GM18858 (cell line): ENCODE data around the gene TPD52L2.
A peak's percentile ranks its signal among the peaks of the same experiment; 100 is the strongest.
"Not testable (repeated sequence)": the region's sequence is repeated elsewhere in the genome, so short reads cannot be mapped to it uniquely, and the experiment has no call there.

Source experiments
- ATAC-seq: cut with Tn5 transposase; IDR thresholded peaks from one replicate; pipeline ENCODE4 v1.9.1; 2021; ENCODE audit not compliant: unreplicated experiment

The TPD52L2 gene

DNA sequence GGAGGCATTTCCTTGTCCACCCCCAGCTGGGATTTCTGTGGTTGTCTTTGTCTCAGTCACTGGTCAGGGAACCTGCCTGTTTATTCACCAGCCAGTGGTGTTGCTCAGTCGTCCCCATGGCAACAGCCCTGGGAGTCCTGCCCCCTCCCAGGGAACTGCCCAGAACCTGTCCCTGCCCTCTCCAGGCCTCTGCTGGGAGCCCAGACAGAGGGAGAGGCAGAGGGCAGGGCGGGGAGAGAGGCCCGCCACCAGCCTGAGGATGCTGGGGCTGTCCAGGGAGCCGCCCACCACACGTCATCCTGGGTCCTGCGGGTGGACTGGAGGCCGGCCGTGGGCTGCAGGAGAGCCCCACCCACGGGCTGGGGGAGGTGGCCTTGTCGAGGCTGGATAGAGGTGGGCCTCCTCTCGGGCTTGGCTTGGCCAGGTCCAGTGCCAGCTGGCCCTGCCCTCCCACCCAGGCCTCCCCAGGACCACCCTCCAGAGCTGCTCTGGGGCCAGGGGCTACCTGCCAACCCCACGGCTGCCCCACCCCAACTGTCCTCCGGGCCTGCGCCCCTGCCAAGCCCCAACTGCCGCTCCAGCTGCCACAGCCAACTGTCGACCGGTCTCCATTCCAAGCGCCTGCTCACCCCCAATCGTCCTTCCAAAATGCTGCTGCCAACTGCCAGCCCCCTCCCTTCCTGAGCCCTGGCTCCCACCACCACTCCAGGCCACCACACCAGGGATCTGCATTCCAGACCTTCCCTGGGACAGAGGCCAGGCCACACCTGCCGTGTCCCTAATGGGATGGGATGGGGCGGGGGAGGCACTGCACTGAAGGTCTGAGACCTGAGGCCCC is 29.8 kb upstream of the TPD52L2 start:
- no peak for ATAC-seq

DNA sequence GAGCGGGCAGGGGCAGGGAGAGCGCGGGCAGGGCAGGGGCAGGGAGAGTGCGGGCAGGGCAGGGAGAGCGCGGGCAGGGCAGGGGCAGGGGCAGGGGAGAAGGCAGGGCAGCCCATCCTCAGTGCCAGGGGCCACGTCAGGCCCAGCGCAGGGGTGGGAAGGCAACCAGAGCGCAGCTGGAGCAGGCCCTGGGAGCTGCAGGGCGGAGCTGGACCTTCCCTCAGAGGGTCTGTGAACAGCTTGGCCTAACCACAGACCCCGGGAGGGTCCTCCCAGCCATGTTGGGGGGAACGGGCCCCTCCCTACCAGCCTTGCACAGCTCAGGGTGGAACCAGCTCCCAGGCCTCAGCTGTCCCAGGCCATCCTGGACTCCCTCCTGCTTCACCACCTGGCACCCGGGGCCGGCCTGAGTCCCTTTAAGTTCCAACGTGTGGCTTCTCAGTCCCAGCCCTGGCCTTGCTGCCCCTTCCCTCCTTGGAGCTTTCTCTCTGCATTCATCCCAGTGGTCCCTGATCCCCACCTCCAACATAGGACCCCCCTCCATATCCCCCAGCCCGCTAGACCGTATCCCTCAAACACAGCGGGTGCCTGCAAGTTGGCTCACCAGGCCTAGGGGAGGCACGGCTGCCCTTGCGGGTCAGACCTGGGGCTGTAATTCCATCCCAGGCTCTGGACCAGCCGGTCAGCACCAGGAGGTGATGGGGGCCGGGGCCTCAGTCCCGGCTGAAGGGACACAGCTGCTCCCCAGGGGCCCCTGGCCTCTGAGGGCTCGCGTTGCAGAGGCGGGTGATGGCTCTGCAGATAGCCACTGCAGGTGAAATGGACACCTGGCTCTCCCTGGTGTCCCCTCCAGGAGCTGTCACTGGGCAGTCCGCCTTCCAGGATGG is 28.4 kb upstream of the TPD52L2 start:
- ATAC-seq, result no peak

DNA sequence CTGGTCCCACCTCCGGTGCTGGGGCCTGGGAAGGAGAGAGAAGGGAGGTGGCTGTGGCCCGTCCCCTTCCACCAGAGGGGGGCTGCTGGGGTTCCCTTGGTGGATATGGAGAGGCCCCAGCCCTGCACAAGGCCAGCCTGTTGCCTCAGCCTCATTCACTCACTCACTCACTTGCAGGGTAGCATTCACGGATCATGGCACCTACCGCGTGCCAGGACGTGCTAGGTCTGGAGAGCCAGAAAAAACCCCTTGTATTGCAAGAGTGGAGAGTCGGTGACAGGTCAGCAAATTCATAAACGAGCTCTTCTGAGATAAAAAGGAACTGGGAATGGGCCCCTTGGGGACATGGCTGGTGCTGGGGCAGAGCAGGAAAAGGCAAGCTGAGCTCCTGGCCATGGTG is 27.6 kb upstream of the TPD52L2 start:
- no peak for ATAC-seq

DNA sequence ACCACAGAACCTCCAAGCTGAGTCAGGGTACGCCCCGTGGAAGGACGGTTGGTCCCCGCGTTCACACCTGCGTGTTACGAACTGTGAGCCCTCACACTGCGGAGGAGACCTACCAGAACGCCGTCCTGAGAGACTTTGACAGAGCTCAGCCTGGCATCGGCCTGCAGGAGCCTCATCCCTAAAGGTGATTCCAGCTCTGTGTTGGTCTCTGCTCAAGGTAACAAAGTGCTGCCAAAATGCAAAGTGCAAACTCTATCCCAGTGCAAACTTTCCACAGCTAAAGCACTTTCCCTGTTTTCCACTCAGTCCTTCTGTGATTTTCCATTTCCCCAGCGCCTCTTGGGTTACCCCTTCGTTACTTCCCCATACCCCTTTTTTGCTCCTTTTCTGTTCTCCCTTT is 25.4 kb upstream of the TPD52L2 start:
- no peak for ATAC-seq

DNA sequence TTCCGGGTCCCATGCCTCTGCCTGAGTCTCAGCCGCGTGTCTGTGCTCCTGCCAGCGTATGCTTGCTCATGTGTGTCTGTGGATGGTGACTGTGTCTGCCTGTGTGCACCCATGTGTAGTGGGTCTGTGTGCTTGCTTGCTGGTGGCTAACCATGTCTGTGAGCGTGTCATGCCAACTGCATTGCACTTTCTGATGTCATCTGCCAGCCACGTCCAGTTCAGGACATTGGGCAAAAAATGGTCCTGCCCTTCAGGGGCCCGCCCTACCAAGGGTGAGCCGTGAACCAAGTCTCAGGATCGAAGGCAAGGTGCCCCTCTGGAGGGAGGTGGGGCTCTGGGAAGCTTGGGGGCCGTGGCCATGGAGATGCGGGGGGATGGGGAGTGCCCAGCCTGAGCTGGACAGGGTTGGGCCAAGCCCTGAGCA is 24.7 kb upstream of the TPD52L2 start:
- no peak for ATAC-seq

DNA sequence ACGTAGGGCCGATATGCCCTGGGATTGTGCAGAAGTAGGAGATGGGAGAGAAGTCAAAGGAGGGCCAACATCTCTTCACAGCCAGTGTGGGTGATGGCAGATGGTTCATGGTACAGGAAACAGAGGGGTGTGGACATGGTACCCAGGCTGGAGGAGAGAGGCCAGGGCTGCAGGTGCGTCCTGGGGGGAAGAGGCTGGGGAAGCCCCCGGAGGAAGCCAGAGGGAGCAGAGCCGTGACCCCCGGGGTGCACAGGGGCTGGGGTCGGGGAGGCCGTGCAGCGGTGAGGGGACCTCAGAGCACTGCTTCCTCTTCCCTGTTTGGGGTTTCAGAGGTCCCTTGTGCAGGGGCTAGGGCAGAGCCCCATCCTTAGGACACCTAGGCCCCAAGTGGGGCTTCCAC is 22.8 kb upstream of the TPD52L2 start:
- ATAC-seq, result no peak

DNA sequence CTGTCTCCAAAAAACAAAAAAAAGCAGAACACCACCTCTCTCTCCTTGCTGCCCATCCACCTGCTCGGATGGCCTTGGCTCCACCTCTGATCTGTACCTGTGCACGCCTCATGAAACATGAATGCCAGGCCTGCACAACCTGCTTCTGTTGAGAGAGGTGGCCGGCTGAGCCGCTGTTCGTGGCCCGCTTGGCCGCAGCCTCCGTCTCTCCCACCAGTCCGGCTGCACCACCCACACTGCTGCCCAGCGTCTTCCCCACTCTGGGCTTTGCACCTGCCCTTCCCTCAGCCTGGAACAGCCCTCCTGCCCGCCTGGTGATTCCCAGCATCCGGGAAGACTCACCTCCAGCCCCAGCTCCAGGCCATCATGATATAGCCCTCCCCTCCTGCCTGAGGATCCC is 21.8 kb upstream of the TPD52L2 start:
- ATAC-seq, result no peak

DNA sequence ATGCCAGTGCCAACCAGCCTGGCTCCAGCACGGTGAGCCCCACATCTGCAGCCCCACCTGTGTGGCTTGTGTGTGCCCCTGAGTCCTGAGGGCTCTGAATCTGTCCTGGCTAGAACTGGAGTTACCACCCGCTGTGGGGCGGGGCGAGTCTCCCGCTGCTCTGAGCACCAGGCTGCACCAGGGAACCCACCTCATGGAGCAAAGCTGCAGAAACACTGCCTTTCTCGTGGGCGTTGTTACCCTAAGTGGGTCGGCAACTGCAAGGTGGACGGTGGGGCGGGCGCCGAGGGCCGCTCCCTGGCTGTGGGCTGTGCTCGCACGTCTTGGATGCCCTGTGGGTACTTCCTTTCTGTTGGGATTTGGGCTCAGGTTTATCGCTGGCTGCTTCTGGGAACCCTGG is 21.3 kb upstream of the TPD52L2 start:
- no peak for ATAC-seq

DNA sequence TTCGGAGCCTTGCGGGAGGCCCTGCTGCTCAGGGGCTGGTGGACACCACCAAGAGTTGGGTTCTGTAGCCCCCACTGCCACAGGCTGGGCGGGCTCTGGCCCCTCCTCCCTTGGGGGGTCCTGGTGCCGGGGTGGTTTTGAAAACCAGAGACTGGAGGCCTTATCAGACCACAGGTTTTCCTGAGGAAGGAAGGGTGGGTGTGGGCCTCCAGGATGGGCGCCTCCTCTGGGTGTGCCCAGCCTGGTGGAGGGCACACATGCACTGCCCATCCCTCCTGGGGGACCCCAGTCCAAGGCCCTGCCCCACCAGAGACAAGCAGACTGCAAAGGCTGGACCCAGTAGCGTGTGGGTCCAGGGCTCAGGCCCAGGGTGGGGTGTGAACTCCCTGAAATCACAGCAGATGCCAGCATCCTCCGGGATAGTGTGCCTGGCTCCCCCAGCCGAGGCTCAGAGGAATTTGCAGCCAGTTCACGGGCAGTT is 20.5 kb upstream of the TPD52L2 start:
- ATAC-seq, result no peak

DNA sequence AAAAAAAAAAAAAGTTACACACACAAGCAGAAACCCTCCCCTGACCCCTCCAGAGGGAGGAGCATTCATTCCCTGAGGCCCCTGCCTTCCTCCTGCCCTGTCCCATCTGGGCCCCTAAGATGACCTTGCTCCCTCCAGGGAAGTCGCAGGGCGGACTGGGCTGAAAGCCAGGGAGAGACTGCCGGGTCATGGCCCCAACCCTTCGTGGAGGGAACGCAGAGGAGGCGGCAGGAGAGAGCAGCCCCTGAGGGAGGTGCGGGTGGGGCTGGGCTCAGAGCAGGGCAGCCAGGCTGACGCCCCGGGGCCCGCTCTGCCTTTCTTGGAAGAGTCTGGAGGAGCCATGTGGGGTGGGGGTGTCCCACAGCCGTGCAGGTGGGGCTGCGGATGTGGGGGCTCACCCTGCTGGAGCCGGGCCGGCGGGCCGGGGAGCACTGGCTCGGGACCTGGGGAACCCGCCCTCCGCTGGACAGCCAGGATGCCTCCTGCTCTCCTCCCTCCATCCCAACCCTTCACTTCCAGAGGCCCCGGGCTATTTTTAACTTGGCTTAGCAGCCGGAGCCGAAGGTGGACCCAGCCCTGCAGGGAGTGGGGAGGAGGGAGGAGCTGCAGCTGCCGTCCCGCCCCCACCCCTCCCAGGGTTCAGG is 18.8 kb upstream of the TPD52L2 start:
- ATAC-seq, result no peak

DNA sequence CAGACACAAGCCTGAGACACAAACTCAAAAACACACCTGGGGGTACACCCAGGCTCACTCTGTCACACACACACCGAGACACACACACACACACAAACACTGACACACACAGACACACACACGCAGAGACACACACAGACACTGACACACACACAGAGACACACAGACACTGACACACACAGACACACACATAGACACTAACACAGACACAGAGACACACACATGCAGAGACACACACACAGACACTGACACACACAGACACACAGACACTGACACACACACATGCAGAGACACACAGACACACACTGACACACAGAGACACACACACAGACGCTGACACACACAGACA is 18.2 kb upstream of the TPD52L2 start:
- ATAC-seq, result no peak

DNA sequence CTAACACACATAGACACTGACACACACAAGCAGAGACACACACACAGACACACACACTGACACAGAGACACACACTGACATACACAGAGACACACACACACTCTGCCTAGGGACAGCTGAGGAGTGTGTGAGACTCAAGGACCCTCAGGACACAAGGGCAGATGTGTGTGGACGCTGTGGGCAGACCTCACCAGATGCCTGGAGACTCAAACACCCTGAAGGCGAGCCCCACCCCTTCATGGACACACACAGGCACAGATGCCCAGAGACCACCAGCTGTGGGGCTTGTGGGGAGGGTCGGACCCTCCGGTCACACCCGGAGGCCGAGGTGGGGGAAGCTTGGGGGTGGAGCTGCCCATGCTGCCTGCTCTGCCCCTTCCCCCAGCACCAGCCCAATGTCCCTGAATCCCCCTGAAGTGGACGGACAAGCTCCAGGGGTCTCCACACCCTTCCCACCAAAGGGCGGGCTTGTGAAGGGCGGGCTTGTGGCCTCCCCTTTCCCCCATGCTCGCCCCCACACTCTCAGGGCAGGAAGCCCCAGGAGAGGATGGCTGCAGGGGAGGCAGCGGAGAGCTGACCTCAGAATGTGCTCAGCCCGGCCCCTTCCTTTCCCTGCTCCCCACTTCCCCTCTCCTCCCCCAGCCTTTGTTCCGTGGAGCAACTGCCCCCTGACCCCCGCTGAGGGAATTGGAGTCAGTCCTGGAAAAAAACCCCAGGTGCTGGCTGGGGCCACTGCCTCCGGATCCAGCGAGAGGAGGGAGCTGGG is 17.6 kb upstream of the TPD52L2 start:
- no peak for ATAC-seq

DNA sequence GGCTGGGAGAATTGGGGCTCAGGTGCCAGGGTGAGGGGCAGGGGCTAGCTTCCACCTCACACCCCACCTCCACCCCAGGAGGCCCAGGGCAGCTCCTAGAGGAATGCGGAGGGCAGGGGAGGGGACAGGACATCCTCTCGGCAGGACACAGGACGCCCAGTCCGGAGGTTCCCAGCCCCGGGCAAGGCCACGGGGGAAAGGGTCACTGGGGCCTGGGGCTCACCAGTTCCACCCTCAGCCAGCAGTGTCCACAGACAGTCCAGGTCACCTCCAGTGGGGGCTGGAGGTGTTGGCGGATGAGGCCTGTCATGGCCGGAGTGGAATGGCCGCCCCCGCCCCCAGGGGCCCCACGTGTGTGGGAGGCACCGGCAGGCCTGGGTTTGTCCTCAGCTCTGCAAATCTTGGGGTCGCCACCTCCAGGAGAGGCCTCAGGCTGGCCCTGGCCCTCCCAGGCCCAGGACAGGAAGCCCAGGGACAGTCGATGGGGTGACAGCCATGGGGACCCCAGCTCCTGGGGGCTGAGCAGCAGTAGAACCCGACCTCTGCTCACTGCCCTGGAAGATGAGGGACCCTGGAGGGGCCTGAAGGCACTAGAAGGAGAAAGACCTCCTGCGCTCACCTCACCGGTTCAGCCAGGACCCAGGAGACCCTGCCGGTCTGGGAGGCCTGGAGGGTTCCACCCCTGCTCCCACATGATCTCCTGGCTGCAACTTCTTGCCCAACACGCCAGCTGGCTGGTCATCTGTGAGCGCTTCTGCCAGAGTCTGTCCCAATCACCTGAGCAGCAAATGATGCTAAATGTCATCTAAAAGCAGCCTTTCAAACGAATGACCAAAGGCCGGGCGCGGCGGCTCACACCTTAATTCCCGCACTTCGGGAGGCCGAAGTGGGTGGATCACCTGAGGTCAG is 16.8 kb upstream of the TPD52L2 start:
- no peak for ATAC-seq

DNA sequence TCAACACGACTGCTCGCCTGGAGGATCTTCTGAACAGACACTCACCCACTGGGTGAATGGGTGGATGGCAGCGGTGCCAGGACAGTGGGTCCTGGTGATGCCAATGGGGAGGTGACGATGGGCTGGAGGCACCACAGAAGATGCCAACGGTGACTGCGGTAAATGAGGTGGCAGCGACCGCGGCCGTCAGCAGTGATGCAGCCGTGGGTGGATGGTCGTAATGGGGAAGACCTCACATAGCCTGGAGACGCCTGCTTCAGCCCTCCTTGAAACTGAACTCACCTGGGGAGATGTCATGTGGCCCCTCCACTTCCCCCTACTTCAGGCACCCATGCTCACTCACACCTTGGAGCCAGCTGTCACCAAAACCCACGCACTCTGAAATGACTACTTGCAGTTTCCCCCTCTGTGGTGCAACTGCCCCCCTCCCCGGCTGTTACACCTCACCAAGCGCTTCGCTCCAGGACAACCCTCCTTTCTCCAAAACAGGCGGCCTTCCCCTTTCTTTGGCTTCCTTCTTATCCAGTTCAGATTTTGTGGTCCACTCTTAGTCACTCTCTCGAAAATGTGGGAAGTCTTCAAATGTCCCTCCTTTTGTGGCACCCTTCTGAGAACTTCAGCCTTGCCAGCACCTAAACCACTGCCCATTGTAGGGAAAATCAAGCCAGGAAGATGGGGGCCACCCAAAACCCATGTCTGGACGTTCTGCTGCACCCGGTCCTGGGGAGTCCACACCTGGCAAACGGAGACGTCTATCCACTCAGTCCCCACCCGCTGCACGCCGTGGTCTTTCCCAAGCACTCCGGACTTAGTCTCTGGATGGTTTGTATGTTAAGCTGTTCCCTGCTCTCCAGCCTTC is 14.2 kb upstream of the TPD52L2 start:
- peak; percentile 75 for ATAC-seq

DNA sequence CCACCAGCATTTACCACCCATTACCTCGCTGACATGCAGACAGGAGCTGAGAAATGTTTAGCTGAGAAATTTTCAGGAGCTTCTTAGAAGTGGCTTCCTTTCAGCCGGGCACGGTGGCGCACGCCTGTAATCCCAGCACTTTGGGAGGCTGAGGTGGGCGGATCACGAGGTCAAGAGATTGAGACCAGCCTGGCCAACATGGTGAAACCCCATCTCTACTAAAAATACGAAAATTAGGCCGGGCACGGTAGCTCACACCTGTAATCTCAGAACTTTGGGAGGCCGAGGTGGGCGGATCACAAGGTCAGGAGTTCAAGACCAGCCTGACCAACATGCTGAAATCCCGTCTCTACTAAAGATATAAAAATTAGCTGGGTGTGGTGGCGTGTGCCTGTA is 13.5 kb upstream of the TPD52L2 start:
- ATAC-seq, result not testable (repeated sequence)

DNA sequence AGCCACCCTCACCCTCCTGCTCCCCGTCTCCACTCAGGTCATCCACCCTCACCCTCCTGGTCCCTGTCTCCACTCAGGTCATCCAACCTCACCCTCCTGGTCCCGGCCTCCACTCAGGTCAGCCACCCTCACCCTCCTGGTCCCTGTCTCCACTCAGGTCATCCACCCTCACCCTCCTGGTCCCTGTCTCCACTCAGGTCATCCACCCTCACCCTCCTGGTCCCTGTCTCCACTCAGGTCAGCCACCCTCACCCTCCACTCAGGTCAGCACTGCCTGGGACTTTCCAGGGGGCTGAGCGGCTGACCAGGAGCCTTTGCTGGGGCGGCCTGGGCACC is 11.4 kb upstream of the TPD52L2 start:
- not testable (repeated sequence) for ATAC-seq

DNA sequence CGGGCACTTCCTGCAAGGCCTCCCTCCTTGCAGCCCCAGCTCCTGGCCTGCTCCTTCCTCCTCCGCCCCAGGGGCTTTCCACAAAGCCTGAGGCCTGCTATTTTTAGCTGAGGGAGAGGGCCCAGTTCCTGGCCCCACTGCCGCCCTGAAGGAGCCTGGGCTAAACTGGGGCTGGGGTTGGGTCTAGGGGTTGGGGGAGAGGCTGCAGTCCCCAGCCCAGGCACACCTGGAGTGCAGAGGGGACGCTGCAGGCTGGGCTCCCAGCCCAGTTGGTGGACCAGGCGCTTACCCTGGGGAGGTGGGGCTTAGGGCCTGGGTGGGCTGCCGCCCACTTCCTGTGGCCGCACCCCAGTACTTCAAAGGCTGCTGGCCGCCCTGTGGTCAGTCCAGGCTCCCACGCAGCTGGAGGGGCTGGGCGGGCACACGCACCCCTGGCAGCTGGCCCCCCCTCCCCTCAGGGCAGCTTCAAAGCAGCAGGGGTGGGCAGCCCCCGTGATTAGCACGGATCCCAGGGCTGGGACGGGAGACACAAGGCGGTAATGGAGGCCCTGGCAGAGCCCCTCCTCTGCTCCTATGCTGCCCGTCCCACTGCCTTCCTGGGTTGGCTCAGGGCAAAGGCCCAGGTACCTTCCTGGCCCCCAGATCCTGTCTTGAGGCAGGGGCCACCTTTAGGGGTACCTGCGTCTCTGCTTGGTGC is 10.9 kb upstream of the TPD52L2 start:
- no peak for ATAC-seq

DNA sequence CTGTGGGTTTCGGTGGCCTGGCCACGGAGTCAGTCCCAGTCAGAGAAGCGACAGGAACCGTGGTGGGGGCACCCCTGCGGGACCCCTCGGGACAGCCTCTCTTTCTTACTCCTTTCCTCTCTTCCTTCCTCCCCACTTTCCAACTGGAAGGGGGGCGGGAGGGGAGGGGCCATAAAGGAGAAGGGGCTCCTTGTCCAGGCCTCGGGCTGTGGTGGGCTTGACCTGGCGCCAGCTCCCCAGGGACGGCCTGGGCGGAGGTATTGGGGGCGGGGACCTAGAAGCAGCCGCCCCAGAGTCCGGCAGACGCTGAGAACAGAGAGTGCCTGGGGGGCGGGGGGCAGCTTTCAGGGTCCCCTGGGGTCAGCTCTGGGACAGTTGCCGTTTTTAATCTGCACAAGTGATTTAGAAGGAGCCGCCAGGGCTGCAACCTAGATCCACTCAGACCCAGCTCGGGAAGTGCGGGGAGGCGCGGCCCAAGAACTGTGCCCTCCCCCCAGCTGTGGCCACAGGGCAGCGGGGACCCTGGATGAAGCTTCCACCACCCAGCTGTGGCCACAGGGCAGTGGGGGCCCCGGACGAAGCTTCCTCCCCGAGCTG is 10.2 kb upstream of the TPD52L2 start:
- ATAC-seq, result no peak
